OCI-LY3 (cell line): ENCODE measurements around the gene THRSP.

Experiments
- H2AFZ ChIP-seq: fragments of 200-600, 300-600 bp; shearing (Covaris generic); 2 replicates; pipeline ENCODE4 v1.6.0; 2014; ENCODE audit warnings: antibody characterized with exemption, low read depth, low read length
- H3K27ac ChIP-seq: fragments of 200-600, 300-600 bp; sonication (generic); 2 replicates; pipeline ENCODE4 v1.5.1; 2014; ENCODE audit warnings: mild to moderate bottlenecking, low read length, moderate library complexity, mixed read lengths
- H3K27me3 ChIP-seq: fragments of 200-600, 300-600 bp; sonication (generic); 2 replicates; pipeline ENCODE4 v1.6.1; 2014; ENCODE audit warnings: low read depth, low read length, mixed read lengths
- H3K36me3 ChIP-seq: fragments of 200-600, 300-600 bp; sonication (generic); replicated peaks from 2 replicates; pipeline ENCODE3; 2014; ENCODE audit warnings: low read depth, low read length, mixed read lengths
- H3K4me1 ChIP-seq: fragments of 300-600, 200-600 bp; sonication (generic); 2 replicates; pipeline ENCODE4 v1.6.1; 2014; ENCODE audit warnings: low read length, mixed read lengths
- H3K4me2 ChIP-seq: fragments of 200-600, 300-600 bp; sonication (generic); 2 replicates; pipeline ENCODE4 v1.6.1; 2014; ENCODE audit warnings: low read length, mixed read lengths
- H3K4me3 ChIP-seq: fragments of 300-600, 200-600 bp; sonication (generic); 2 replicates; pipeline ENCODE4 v1.5.1; 2014; ENCODE audit warnings: antibody characterized with exemption, mild to moderate bottlenecking, low read length, moderate library complexity
- H3K79me2 ChIP-seq: fragments of 300-600, 200-600 bp; shearing (Covaris generic); 2 replicates; pipeline ENCODE4 v1.6.1; 2014; ENCODE audit warnings: mild to moderate bottlenecking, low read length, mixed read lengths
- H3K9ac ChIP-seq: fragments of 300-600, 200-600 bp; shearing (Covaris generic); 2 replicates; pipeline ENCODE4 v1.6.0; 2014; ENCODE audit warnings: mild to moderate bottlenecking, low read length, moderate library complexity
- H3K9me3 ChIP-seq: fragments of 200-600, 300-600 bp; shearing (Covaris generic); 2 replicates; pipeline ENCODE4 v1.6.1; 2014; ENCODE audit warnings: low read length, mixed read lengths; ENCODE audit not compliant: insufficient read depth
- H4K20me1 ChIP-seq: fragments of 200-600, 300-600 bp; sonication (generic); 2 replicates; pipeline ENCODE4 v1.6.1; 2016; ENCODE audit warnings: low read length, mixed read lengths; ENCODE audit not compliant: insufficient read depth
- EZH2phosphoT487 ChIP-seq: fragments of 200-600 bp; shearing (Covaris generic); IDR thresholded peaks from 2 replicates; pipeline ENCODE4 v1.6.1; 2018; ENCODE audit warnings: antibody characterized with exemption, mixed run types, low read depth
- TF ChIP-seq, protein P1 (sequence below): fragments of 200-600, 300-600 bp; sonication (generic); IDR thresholded peaks from 2 replicates; pipeline ENCODE4 v1.5.1; 2014; ENCODE audit warnings: antibody characterized with exemption, low read length, low read depth

THRSP gene

DNA sequence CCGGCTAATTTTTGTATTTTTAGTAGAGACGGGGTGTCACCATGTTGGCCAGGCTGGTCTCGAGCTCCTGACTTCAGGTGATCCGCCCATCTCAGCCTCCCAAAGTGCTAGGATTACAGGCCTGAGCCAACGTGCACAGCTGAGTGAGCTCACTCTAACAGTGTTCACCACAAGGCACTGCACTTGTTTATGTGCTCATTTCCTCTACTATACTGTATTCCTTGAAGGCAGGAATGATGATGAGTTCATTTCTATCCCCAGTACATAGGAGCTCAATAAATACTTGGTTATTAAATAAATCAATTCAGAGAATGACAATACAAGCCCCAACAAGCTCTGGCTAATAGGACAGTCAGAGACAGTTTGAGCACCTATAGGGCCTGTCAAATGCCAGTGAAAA is 46.7 kb downstream of the THRSP start:
- H3K36me3 ChIP-seq, result peaks cover 47% of the 10 kb centered on the region
- no peak overlapping the region for H3K9ac ChIP-seq
- no peaks in the 10 kb centered on the region for H4K20me1 ChIP-seq
- no peak overlapping the region for H3K4me2 ChIP-seq
- H3K9me3 ChIP-seq, result no peaks in the 10 kb centered on the region
- H3K27ac ChIP-seq, result 0 out of 2 replicates have a peak overlapping the region, but pooled peaks have one; percentile 93
- peaks cover 40% of the 10 kb centered on the region for H3K4me1 ChIP-seq
- H3K27me3 ChIP-seq, result no peaks in the 10 kb centered on the region
- TF ChIP-seq, protein P1, sequence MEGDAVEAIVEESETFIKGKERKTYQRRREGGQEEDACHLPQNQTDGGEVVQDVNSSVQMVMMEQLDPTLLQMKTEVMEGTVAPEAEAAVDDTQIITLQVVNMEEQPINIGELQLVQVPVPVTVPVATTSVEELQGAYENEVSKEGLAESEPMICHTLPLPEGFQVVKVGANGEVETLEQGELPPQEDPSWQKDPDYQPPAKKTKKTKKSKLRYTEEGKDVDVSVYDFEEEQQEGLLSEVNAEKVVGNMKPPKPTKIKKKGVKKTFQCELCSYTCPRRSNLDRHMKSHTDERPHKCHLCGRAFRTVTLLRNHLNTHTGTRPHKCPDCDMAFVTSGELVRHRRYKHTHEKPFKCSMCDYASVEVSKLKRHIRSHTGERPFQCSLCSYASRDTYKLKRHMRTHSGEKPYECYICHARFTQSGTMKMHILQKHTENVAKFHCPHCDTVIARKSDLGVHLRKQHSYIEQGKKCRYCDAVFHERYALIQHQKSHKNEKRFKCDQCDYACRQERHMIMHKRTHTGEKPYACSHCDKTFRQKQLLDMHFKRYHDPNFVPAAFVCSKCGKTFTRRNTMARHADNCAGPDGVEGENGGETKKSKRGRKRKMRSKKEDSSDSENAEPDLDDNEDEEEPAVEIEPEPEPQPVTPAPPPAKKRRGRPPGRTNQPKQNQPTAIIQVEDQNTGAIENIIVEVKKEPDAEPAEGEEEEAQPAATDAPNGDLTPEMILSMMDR, result no peak
- TF ChIP-seq EZH2phosphoT487, result no peak
- peaks cover 8% of the 10 kb centered on the region; the same call in 1 of the 2 replicates for H3K79me2 ChIP-seq
- no peak overlapping the region for H2AFZ ChIP-seq
- H3K4me3 ChIP-seq, result no peak overlapping the region

DNA sequence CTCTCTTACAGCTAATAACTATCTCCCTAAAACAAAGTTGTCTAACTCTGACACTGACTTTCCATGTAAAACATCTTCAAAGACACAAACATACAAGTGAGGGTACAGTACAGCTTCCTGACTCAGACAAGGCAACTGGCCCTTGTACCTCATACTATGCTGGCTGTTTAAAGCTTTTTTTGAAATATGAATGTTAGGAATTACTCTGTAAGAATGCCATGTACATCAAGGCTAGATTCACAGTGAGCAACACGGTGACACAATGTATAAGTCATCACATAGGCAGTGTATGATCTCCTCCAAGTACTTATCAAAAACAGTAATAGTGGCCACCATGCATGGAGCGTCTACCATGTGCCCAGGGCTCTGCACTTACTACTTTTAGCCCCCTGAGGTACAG is 47.2 kb downstream of the THRSP start:
- H3K4me3 ChIP-seq, result no peak overlapping the region
- H3K9ac ChIP-seq, result no peak overlapping the region
- H3K4me1 ChIP-seq, result peaks cover 40% of the 10 kb centered on the region
- peaks cover 49% of the 10 kb centered on the region for H3K36me3 ChIP-seq
- peak overlapping the region; percentile 93; the same call in 1 of the 2 replicates for H3K27ac ChIP-seq
- TF ChIP-seq EZH2phosphoT487, result no peak
- TF ChIP-seq, protein P1, result no peak
- H2AFZ ChIP-seq, result no peak overlapping the region
- H3K79me2 ChIP-seq, result peaks cover 8% of the 10 kb centered on the region; the same call in 1 of the 2 replicates
- no peaks in the 10 kb centered on the region for H3K27me3 ChIP-seq
- H4K20me1 ChIP-seq, result no peaks in the 10 kb centered on the region
- no peaks in the 10 kb centered on the region for H3K9me3 ChIP-seq
- H3K4me2 ChIP-seq, result no peak overlapping the region

DNA sequence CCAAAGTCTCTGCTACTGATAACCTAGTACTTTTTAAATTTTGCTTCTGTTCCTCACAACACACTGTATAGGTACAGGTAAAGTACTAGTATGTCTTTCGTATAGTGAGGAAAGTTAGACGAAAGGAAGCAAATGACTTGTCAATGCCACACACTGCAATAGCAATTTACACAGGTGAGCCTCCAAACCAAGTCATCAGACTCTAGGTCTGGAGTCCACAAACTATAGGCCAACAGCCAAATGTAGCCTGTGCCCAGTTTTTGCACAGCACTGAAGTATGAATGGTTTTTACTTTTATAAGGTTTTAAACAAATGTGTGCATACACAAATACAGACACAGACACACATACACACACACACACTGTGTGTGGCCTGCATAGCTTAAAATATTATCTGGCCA is 47.6 kb downstream of the THRSP start:
- Histone ChIP-seq H3K36me3 (peaks cover 46% of the 10 kb centered on the region), H3K9ac (peak overlapping the region; percentile 70; the same call in 1 of the 2 replicates), H3K27me3 (no peaks in the 10 kb centered on the region), H2AFZ (no peak overlapping the region), H3K4me1 (peaks cover 40% of the 10 kb centered on the region), H3K4me3 (no peak overlapping the region), H4K20me1 (no peaks in the 10 kb centered on the region), H3K79me2 (peaks cover 8% of the 10 kb centered on the region; the same call in 1 of the 2 replicates), H3K9me3 (no peaks in the 10 kb centered on the region), H3K4me2 (peak overlapping the region; percentile 72), H3K27ac (peak overlapping the region; percentile 93)
- TF ChIP-seq, protein P1, result no peak

DNA sequence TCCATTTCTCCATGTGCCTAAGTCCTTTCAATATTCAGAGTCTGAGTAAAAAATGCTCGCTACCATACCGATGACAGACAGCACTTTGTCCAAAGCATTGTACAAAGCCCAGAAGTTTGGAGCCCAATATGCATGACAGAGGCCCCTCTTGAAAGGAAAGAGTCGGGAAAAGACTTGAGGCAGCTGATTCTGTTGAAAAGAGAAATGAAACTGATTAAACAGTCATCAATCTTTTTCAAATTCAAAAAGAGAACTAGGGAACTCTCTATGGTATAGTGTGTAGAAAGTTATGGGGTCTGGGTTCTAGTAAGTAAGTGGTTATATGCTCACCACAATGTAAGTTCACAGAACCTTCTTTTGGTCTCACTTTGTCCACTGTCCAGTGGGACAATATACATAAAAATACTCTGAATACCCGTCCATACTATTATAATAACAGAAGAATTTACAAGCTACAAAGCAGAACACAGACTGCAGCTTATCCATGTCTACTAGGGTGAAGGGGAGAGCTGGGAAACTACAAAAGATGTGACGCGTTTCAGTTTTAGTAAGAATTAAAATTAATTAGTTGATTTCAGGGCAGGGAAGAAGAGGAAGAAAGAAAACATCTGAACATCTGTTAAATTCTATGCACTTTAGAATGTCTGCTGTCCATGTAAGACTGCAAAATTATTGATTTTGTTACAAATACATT is 49.1 kb downstream of the THRSP start:
- H3K36me3 ChIP-seq, result peaks cover 48% of the 10 kb centered on the region
- H3K27ac ChIP-seq, result peak overlapping the region; percentile 93
- no peaks in the 10 kb centered on the region for H3K9me3 ChIP-seq
- H3K4me3 ChIP-seq, result peak overlapping the region; percentile 49
- H2AFZ ChIP-seq, result no peak overlapping the region
- peaks cover 8% of the 10 kb centered on the region; the same call in 1 of the 2 replicates for H3K79me2 ChIP-seq
- peak overlapping the region; percentile 72 for H3K4me2 ChIP-seq
- TF ChIP-seq, protein P1, result no peak
- peak overlapping the region; percentile 70 for H3K9ac ChIP-seq
- H3K4me1 ChIP-seq, result peaks cover 40% of the 10 kb centered on the region
- no peaks in the 10 kb centered on the region for H3K27me3 ChIP-seq
- no peaks in the 10 kb centered on the region for H4K20me1 ChIP-seq
